Ovary (tissue), 3 donors: ENCODE results near the gene TNNT3.

Source experiments
- CTCF ChIP-seq, 3 donors: fragments of 450-650 bp in 2 of 3; fragments of 200-600 bp in 1 of 3; IDR thresholded peaks; one replicate each; pipeline versions ENCODE4 v1.5.1 to v1.8.0; 2016 to 2022; ENCODE audit warnings: antibody characterized with exemption in 3 of 3, mild to moderate bottlenecking in 1 of 3
- EP300 ChIP-seq: sonication (generic); formaldehyde crosslinking; IDR thresholded peaks from one replicate; pipeline ENCODE4 v1.6.1; 2017; ENCODE audit warnings: antibody characterized with exemption
- donor health status: DM: no; HTN: no; CAD: no.

DNA sequence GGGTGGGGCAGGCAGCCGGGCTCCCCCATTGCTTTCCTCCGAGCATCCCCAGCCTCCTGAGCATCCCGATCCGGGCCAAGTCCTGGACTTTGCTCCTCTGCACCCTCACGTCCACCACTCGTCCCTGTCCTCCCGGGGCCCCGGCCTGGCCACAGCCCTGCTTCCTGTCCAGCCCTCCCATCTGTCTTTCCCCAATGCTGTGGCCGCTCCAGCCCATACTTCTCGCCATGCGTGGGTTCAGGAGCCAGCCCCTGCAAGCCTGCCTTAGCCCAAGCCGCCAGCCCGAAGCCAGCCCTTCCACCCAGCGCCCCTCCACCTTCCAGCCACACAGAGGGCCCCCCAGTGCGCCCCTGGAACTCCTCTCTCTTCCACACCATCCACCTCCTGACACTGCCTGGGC lies 51.5 kb downstream of the TNNT3 start:
- TF ChIP-seq CTCF (IDR thresholded peaks at IDR 0.05) = no peak
- no peak for TF ChIP-seq EP300
